GM21381 (cell line): ENCODE results near the gene TBX18.
A peak's percentile ranks its signal among the peaks of the same experiment; 100 is the strongest.

Source experiments
- ATAC-seq: cut with Tn5 transposase; IDR thresholded peaks from one replicate; pipeline ENCODE4 v1.9.1; 2021; ENCODE audit warnings: mild to moderate bottlenecking, moderate library complexity; ENCODE audit not compliant: unreplicated experiment

The TBX18 gene

DNA sequence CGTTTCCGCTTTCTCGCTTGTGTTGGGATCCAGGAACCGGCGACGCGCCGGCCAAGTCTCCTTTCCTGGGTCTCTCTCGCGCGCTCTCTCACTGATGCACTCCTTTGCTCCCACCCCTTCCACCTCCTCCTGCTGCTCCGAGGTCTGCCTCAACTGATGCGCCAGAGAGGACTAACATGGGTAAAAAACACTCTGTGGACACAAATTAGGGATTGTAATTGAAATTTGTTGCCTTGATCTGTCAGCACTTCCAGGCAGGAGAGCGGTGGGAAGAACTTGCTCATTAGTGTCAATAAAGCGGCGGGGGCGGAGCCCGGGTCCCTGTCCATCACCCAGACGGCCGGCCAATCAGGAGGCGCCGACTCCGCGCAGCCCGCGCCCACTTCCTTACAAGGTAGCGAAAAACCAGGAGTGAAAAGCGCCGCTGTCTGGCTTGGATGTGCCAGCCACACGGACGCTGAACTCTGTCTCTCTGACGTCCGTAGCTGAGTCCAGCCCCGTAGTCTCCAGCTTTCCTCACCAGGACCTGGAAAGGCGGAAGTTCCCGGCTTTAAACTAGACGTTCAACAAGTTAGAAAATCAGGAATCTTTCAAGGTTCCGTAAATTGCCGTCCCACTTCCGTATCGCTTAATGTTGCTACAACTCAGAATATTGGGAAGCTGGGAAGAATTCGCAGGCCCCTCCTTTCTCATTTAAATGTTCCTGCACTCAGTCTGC lies at the start of gene TBX18:
Gene TBX18 (minus strand): TSS at position 267 of the 718 bp plus-strand sequence. CDS start 417 bp downstream, outside the sequence.
- ATAC-seq = peak; percentile 77

DNA sequence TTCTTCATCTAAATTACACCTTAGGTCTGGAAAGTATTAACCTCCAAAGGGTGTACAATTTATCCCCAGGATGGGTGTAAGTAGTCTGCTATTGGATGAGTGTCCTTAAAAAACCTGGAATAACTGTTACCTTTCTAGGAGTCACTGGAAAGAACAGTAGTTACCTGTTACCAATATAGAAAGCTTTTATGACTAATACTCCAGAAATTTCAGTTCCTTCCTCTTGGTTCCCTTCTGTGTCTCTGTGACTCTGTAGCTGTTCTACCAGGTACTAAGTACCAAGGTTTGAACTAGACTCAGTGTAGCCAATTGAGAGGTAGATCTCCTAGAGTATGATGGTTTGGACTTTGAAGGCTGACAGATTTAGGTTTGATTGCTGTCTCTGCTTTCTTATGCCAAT lies 47.0 kb upstream of the TBX18 start:
- ATAC-seq = no peak

DNA sequence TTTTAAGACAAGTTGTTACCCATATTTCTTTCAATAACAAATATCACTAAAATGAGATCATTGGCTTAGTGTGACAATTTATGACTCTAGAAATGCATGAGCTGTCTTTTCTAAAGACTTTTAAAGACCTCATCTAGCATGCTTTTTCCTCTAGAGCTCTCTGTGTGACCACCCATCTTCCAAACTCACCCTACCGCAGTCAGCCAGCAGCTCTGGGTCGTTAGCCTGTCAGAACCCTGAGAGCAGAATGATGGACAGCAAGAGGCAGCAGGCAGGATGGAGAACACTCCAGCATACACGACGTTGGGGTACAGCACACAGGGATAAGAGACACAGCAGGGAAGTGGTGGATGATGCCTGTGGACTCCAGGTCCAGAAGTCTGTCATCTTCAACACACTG lies 45.1 kb upstream of the TBX18 start:
- ATAC-seq = no peak

DNA sequence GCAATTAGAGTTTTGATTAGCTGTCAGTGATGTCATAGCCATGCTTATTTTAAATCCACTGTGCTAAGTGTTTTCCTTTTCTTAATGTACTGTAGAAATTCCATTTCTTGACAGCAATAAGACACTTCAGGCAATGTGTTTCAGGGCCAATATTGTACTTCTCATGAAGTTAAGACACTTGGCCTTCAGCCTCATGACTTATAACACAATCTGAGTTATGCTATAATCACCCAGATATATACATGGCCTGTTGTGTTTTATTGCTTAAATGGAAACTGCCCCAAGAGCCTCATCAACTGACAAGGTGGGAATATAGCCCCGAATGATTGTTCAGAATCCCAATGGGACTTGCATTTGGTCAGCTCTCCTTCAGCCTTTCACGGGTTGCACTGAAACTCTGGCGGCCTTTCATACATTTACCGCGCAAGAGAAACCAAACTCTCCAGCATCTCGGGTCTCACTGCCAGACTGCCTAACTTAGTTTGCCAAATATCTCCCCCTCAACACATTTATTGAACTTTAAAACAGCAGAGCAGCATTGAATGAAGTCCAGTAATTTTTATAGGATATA lies 44.2 kb upstream of the TBX18 start:
- no peak for ATAC-seq

DNA sequence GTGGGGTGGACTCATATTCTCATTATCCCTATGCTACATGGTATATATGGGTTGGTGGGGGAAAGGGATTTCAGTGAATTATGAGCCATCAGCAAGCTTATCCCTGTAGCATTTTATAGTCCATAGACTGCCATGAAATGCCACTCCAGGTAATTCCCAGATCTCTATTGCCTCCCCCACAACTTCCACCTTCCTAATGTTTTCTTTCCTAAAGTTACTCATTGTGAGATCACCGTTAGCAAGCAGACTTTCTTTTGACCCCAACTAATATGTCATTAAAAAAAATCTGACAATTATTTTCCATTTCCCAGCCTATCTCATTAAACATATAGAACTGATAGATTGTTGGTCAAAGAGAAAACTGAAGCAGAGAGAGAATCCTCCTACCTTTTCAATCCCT lies 40.7 kb upstream of the TBX18 start:
- no peak for ATAC-seq

DNA sequence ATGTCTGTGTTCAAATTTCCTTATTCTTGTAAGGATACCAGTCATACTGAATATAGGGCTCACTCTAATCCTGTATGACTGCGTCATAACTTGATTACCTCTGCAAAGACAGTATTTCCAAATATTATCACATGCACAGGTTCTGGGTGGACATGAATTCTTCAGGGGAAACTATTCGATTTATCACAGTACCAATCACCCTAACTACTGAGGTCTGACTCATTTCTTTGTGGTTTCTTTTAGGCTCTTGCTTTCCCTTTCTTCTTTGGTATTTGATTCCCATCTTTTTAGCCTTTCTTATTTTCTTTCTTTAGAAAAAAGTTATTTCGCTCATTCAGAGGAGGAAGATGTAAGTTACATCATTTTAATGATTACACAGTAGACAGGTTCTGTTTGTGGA lies 40.3 kb upstream of the TBX18 start:
- ATAC-seq = no peak

DNA sequence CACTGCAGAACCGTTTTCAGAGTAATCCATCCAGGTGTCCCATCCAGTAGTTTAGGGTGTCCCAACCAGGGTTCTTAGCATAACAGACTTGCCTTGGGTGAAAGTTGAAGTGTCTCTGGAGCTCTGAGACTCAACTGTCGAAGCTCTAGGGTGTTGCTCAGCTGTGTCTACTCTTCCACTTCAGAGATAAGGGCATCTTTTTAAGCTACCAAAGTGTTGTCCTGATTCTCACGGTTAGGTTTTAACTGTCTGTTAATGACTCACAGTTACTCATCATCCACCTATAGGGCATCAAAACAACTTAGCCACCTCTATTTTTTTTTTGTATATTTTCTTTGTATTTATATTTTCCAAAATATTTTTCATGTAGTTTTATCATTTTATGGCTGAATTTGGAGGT lies 36.9 kb upstream of the TBX18 start:
- ATAC-seq = no peak

DNA sequence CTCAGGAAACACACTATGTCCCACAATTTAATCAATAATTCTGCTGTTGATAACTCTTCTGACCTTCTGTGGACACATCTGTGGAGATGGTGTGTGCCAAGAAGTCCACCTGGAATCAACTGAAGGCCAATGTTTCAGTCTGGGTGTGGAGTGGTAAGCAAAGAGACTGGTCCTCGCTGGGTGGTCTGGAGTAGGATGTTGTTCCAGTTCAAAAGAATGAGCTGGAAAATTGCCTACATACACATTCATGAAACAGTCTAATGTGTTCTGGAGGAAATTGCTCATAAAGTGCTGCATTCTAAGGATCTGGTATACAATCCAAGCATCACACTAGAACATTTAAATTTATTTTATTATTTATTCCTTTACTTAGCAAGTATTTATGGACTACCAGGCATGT lies 33.9 kb upstream of the TBX18 start:
- ATAC-seq = no peak

DNA sequence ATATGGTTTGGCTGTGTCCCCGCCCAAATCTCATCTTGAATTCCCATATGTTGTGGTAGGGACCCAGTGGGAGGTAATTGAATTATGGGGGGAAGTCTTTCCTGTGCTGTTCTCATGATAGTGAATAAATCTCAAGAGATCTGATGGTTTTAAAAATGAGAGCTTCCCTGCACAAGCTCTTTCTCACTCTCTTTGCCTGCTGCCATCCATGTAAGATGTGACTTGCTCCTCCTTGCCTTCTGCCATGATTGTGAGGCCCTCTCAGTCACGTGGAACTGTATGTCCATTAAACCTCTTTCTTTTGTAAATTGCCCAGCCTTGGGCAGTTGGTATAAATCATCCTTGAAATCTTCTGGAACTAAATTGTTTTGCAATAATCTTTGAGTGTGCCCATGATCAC lies 31.9 kb upstream of the TBX18 start:
- ATAC-seq = no peak

DNA sequence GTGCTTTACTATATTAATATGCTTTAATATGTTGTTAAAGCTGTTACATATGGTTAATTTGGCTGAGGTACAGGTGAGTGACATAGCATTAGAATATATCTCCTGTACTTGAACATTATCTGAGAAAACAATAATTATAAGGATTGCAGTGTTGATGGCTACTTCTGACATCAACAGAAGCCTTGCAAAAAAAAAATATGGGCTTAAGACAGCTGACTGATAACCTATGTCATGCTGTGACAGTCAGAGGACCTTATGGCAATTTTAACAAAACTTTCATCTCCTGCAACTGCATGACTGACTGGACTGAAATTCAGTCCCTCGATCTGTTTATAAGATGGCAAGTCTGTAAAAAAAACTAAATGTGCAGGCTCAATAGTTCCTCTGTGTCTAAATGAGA lies 27.5 kb upstream of the TBX18 start:
- no peak for ATAC-seq

DNA sequence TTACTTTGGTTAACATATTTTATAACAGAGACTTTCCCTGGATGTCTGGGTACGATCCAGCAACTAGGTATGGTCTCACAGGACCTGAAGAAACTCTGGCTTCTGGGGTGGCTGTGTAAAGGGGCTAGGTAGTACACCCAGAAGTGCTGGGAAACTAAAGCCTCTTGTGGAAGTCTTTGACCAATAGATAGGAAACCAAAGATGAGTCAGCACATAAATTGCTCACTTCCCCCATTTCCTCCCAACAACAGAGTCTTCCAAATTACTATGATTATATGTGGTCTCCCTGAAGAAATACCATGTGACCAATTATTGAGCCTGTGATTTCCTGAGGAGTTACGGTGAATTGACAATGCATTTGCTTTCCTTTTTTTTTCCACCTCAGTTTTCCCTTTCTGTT lies 26.8 kb upstream of the TBX18 start:
- ATAC-seq = no peak

DNA sequence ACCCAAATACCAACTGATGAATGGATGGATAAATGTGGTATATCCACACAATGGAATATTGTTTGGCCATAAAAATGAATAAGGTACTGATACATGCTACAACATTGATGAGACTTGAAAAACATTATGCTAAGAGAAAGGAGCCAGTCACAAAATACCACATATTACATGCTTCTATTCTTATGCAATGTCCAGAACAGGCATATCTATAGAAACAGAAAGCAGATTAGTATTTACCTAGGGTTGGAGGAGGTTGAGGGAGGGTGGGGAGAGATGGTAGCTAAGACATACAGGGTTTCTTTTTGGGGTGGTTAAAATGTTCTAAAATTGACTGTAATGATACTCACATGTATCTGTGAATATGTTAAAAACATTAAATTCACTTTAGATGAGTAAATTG lies 24.8 kb upstream of the TBX18 start:
- ATAC-seq = no peak

DNA sequence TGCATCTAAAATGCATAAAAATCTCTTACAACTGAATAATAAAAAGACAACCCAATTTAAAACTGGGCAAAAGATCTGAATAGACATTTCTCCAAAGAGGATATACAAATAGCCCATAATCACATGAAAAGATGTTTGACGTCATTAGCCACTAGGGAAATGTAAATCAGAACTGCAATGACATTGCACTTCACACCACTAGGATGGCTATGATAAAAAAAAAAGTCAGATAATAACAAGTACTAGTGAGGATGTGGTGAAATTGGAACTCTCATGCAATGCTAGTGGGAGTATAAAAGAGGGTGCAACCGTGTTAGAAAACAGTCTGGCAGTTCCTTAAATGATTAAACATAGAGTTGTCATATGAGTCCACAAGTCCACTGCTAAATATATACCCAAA lies 24.3 kb upstream of the TBX18 start:
- no peak for ATAC-seq

DNA sequence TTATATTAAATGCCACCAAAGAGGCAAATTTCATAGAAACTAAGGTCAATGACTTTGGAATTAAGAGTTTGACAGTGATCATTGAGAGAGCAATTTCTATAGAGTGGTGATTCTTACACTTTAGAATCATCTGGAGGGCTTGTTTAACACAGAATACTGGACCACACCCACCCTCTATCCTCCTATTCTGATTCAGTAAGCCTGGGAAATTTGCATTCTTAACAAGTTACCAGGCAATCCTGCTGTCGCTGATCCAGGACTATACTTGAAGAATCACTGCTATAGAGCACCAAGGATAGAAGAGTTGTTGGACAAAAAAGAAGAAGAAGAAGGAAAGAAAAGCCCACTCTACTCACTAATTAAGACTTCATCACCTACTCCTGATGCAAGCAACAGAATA lies 21.3 kb upstream of the TBX18 start:
- no peak for ATAC-seq

DNA sequence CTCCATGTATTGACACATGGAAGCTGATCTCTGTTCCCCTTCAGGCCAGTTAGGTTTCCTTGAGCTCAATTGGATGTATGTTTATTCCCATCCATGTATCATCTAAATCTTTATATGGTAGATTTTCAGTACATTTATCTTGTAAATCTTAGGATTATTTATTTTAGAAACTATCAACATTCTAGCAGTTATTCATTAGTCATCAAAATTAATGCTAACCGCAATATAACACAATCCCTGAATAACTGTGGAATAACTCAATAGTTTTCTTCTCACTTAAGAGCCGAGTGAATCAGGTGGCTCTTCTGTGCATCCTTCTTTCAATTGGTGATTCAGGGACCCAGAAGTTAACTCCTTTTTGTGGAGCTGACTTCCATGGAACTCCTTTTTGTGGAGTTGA lies 15.5 kb upstream of the TBX18 start:
- no peak for ATAC-seq

DNA sequence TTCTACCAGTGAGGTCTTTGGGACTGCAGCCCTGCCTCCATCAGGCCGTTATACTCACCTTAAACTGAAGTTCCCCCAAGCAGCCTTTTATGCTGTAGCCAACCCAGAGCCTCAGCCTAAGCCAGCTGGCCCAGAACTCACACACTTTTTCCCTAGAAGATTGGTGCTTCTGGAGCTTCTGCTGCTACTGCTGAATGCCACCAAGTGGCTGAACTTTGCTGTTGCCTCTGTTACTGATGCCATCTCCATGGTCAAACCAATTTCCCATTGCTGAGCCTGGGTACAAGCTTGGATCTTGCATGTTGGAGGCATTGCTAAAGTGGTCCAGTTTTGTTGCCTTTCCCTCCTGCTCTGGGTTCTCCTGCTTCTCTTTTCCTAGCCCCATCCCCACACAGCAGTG lies 15.0 kb upstream of the TBX18 start:
- no peak for ATAC-seq

DNA sequence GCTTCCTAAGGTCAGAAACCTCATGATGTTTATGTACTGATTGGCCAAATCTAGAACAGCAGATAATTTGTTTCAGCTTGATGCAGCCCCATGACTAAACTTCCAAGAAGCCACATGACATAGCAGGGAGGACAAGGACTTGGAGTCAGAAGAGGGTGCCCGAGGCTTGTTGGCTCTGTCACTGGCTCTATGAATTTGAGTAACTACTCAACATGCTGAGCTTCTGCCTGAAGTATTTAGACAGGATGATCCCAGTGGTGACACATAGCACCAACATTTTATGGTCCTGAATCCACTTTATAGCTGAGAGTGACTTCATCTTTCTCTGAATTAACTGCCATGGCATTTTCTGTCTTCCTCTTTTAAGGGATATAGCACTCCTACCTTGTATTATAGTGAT lies 13.5 kb upstream of the TBX18 start:
- no peak for ATAC-seq

DNA sequence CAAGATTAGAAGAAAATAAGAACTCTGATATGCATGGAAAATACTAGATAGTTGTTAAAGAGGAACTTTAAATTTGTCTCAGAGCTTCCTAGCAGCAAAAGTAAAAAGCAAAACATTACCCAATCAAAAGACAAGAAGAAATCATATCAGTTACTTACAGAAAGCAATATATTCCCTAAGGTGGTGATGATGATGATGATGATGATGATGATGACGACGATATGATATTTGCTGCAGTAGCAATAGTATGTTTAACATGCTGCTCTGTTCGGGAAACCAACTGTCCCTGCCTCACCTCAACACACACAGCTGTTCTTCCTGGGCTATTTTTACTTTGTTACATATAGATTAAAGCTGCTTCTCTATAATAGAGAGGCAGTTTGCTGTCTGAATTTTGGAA lies 12.0 kb upstream of the TBX18 start:
- ATAC-seq = no peak

DNA sequence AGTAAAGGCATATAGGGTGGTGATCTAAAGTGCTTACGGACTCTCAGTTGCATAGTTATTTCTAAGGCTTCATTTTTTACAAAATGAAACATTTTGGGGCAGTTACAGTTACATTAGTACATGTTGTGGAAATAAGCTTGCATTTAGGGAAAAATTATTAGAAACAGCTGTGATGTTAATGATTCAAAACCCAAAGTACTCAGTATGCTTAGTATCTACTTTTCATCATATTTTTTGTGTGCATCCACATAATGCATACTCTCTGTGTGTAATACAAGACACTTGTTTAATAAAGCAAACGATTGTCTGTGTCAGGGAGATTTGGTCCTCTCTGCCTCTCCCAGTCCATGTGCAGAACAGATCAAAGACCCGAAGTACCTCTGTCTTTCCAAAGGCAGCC lies 11.4 kb upstream of the TBX18 start:
- ATAC-seq = no peak

DNA sequence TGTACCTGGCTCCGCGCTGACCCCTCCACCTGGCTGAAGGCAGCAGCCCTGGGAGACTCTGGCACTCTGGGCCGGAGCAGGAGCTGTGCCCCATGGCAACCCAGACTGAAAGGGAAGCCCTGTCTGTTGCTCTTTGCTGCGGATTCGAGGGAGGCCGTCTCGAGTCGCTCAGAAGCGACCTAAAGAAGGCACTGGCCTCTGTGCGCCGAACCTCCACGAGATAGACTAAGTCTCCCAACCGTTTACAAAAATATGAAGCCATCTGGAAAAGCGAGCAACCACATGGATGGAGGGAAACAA lies 10.5 kb upstream of the TBX18 start:
- ATAC-seq = no peak

DNA sequence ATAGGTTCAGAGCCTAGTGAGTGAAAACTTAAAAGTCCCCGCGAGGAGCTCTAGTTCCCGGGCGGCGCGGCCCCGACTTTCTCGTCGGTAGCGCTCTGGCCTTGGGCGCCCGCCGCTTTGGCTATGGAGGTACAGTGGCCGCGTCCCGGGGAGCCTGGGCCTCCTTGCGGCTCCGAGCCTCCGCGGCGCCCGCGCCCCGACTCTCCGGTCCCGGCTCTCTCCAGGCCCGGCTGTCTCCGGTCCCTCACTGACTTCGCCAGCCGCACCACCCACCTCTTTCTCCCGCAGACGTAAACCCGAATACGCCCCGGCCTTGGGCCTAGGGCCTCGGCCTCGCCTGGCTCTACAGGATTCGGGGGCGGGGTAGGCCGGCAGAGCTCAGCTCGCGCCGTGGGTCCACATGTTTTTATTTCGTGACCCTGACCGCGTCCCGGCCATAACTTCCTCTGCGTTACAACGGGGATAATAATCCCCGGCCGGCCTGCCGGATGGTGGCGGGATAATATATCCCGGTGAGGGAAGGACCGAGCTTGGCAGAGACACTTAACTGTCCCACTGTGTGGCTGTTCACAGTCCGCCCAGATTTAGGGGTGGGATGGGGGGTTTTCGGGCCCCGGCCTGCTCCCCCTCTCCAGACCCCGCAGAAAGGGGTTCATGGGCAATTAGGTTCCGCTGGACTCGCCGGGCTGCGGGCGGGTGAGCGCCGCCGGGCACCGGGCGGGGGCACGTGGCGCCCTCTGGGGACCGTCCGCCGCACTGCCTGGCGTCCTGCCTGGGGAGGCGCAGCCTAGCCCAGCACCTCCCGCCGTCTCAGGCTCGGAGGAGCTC lies 10.0 kb upstream of the TBX18 start:
- ATAC-seq = peak; percentile 78

DNA sequence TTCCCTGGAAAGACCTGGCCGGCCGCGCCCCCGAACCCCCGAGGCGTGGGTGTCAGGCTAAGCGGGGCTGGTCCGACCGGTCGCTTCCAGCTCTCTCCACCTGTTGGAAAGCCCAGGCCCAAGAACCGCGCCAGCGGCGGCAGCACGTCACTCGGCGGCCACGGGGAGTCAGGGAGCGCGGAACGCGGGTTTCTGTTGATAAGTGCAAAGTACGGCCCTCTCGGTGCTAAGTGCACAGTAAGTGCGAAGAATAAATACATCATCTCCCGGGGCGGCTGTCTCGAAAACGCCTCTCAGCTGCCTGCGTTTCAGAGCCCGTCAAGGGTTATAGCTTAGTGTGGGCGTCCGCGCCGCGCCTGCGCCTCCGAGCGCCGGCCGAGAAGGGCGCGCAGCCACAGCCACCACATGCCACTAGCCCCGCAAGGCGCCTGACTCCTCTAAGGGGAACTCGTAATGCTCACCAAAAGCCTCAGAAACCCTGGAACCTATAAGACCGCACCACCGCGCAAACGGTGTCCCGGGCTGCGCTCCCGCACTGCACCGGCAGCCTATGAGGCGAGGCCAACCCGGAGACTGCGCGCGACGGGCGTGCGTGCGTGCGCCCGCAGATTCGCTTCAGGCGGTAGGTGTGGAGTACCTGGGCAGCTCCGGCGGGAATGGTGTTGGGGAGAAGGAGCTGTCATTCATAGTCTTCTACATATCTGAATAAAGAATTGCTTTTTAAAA lies 9.2 kb upstream of the TBX18 start:
- ATAC-seq = no peak
